B cell (primary cell): ENCODE measurements around the gene ZWINT. TPM values are rescaled to one million over a fixed set of nuclear protein-coding genes. Genes with fewer than 3 reads are reported as not detected.

Experiments used
- ATAC-seq: fragments of 200-7000 bp; cut with Tn5 transposase; one replicate; pipeline ENCODE4 v1.10.0; 2021; ENCODE audit warnings: low read depth, mild to moderate bottlenecking, moderate number of reproducible peaks, moderate library complexity
- CTCF ChIA-PET: fragments of 350-600 bp; sonication (Branson Sonifier 250); formaldehyde crosslinking; loops from one replicate; lab custom pipeline; 2021; ENCODE audit warnings: antibody characterized with exemption, inconsistent platforms; lab: Charles Lee
- POLR2A ChIA-PET: fragments of 350-600 bp; sonication (Branson Sonifier 250); formaldehyde crosslinking; loops from one replicate; lab custom pipeline; 2021; ENCODE audit warnings: antibody characterized with exemption; lab: Charles Lee
- DNase-seq: peaks from one replicate; pipeline ENCODE4 v3.0.0; 2013
- H2AFZ ChIP-seq: 2 replicates; pipeline ENCODE4 v1.6.1; 2012; ENCODE audit warnings: mild to moderate bottlenecking, low read depth, low read length; ENCODE audit not compliant: insufficient read depth, poor library complexity, severe bottlenecking
- H3K27ac ChIP-seq, 2 donors: 1 replicate in 1 of 2; 2 replicates in 1 of 2; pipeline ENCODE4 v1.5.1; 2012 to 2013; ENCODE audit warnings: low read length in 2 of 2, mild to moderate bottlenecking in 2 of 2, moderate library complexity in 1 of 2
- H3K27me3 ChIP-seq, 4 experiments: fragments of 200-600 bp in 1 of 4; sonication (generic) in 1 of 4; replicated peaks in 1 of 4; 1 replicate in 2 of 4; 2 replicates in 2 of 4; pipeline versions ENCODE4 v1.6.1 to v1.7.0; 2013 to 2016; ENCODE audit warnings: low read length in 3 of 4, mild to moderate bottlenecking in 2 of 4, mixed read lengths in 1 of 4, moderate library complexity in 1 of 4; ENCODE audit not compliant: insufficient read depth in 4 of 4, control insufficient read depth in 3 of 4; ENCODE audit errors: control extremely low read depth in 1 of 4
- H3K36me3 ChIP-seq, 2 experiments: replicated peaks in 1 of 2; 1 replicate in 1 of 2; 2 replicates in 1 of 2; pipeline versions ENCODE4 v1.6.1 to v1.7.1; 2013; ENCODE audit warnings: low read length in 1 of 2; ENCODE audit not compliant: insufficient read depth in 2 of 2, control insufficient read depth in 1 of 2; ENCODE audit errors: control extremely low read depth in 1 of 2, extremely low read depth in 1 of 2
- H3K4me1 ChIP-seq, 2 donors: fragments of 200-600 bp in 1 of 2; sonication (generic) in 1 of 2; 1 replicate in 1 of 2; 2 replicates in 1 of 2; pipeline versions ENCODE4 v1.5.1 to v1.6.1; 2013 to 2017; ENCODE audit warnings: low read length in 2 of 2; ENCODE audit not compliant: control insufficient read depth in 2 of 2, insufficient read depth in 2 of 2
- H3K4me2 ChIP-seq: replicated peaks from 2 replicates; pipeline ENCODE3; 2012; ENCODE audit warnings: mild to moderate bottlenecking, low read depth, low read length; ENCODE audit not compliant: poor library complexity, severe bottlenecking
- H3K4me3 ChIP-seq, 5 experiments: fragments of 200-600 bp in 1 of 5; sonication (generic) in 1 of 5; 1 replicate in 3 of 5; 2 replicates in 2 of 5; pipeline versions ENCODE4 v1.5.1 to v1.7.0; 2011 to 2016; ENCODE audit warnings: low read length in 4 of 5, mild to moderate bottlenecking in 4 of 5, low read depth in 2 of 5, control low read depth in 1 of 5, moderate library complexity in 1 of 5; ENCODE audit not compliant: insufficient read depth in 1 of 5; ENCODE audit errors: control extremely low read depth in 1 of 5, extremely low read depth in 1 of 5
- H3K79me2 ChIP-seq: fragments of 200-600 bp; sonication (generic); one replicate; pipeline ENCODE4 v1.6.0; 2016; ENCODE audit warnings: low read length; ENCODE audit not compliant: control insufficient read depth, insufficient read depth
- H3K9ac ChIP-seq: fragments of 200-600 bp; sonication (generic); 2 replicates; pipeline ENCODE4 v1.6.1; 2017; ENCODE audit warnings: mild to moderate bottlenecking, low read length, moderate library complexity
- H3K9me3 ChIP-seq, 3 donors: one replicate each; pipeline versions ENCODE4 v1.6.1 to v1.7.1; 2013; ENCODE audit warnings: low read length in 2 of 3; ENCODE audit not compliant: control insufficient read depth in 2 of 3, insufficient read depth in 1 of 3; ENCODE audit errors: control extremely low read depth in 1 of 3
- H4K20me1 ChIP-seq: 2 replicates; pipeline ENCODE4 v1.6.0; 2012; ENCODE audit warnings: mild to moderate bottlenecking, low read length; ENCODE audit not compliant: insufficient read depth, control insufficient read depth, poor library complexity, severe bottlenecking
- H3K27ac Mint-ChIP-seq: one replicate; pipeline ENCODE4 v1.8.0; 2021; ENCODE audit warnings: mixed read lengths
- H3K27me3 Mint-ChIP-seq: one replicate; pipeline ENCODE4 v1.8.0; 2021; ENCODE audit warnings: mixed read lengths
- H3K4me1 Mint-ChIP-seq: one replicate; pipeline ENCODE4 v1.8.0; 2021; ENCODE audit warnings: mixed read lengths
- H3K4me3 Mint-ChIP-seq: one replicate; pipeline ENCODE4 v1.8.0; 2021; ENCODE audit warnings: mixed read lengths
- H3K9me3 Mint-ChIP-seq: one replicate; pipeline ENCODE4 v1.8.0; 2022; ENCODE audit warnings: mixed read lengths; ENCODE audit not compliant: insufficient read depth
- CTCF ChIP-seq: fragments of 200-600 bp; IDR thresholded peaks from one replicate; pipeline ENCODE4 v1.8.0; 2022; ENCODE audit warnings: antibody characterized with exemption, mild to moderate bottlenecking
- EZH2 ChIP-seq: IDR thresholded peaks from 2 replicates; pipeline ENCODE4 v1.6.1; 2012; ENCODE audit warnings: borderline replicate concordance, low read depth, mild to moderate bottlenecking, moderate library complexity, low read length; ENCODE audit not compliant: insufficient read depth, poor library complexity, severe bottlenecking
- WGBS: methylation state at CpG from one replicate; pipeline ENCODE4 v1.1.5; 2013; ENCODE audit warnings: missing lambda C conversion rate; ENCODE audit not compliant: insufficient coverage; 5-methylcytosine and 5-hydroxymethylcytosine counted together
- intact Hi-C: fragments of 100-400 bp; cut with micrococcal nuclease; formaldehyde crosslinking; loops from one replicate; pipeline ENCODE4 v1.10.0; 2022
- polyA plus RNA-seq: library from polyadenylated mRNA; depleted of rRNA; stranded (reverse); fragments of >200 nt; gene quantifications from 2 replicates; pipeline ENCODE4 v1.2.3, GENCODE V29; 2012
- total RNA-seq, 2 donors: library from RNA; stranded (reverse); fragments of 120-200 nt in 1 of 2; gene quantifications; 1 replicate in 1 of 2; 2 replicates in 1 of 2; pipeline versions ENCODE4 v1.2.3 to v1.2.4, GENCODE V29; 2013 to 2022

Gene ZWINT
- total and polyA plus RNA-seq, 2 donors (not counting 1 experiment from before 2014, with no cell fraction given): 0.85 to 1.1 TPM

DNA sequence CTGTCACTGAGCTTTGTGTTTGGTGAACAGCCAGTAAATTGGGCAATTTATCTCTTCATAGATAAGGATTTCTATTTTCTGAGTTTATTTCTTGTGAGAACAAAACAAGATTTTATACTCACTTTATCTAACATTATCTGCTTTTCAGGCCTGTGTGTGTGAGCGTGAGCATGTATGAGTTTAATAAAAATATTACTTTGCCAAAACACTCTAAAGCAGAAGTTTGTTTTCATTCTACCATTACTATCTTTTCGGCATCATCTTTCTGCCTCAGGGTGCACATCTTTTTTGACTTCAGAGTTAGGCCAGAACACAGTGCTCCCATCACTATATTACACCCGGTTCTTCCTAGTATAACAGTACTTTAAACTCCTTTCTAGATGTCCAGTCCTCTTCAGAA, 13.0 kb downstream of the ZWINT start:
- Histone ChIP-seq H3K4me2 (no peak overlapping the region), H3K27me3 (no peaks in the 10 kb centered on the region), H3K9ac (no peak overlapping the region), H2AFZ (no peak overlapping the region), H3K9me3 (no peaks in the 10 kb centered on the region), H3K79me2 (no peaks in the 10 kb centered on the region), H3K36me3 (no peaks in the 10 kb centered on the region), H3K4me1 (no peaks in the 10 kb centered on the region), H3K27ac (no peak overlapping the region), H3K4me3 (no peak overlapping the region), H4K20me1 (no peaks in the 10 kb centered on the region)
- intact Hi-C loops: no loop called here
- ChIA-PET POLR2A (no interaction called here), CTCF (no interaction called here)
- 100% methylated on average over 1 of the region's 3 CpGs for WGBS
- ATAC-seq (no peak), DNase-seq (no peak)
- no peaks in the 10 kb centered on the region for H3K27me3 Mint-ChIP-seq
- no peak overlapping the region for H3K27ac Mint-ChIP-seq
- no peaks in the 10 kb centered on the region for H3K4me1 Mint-ChIP-seq
- H3K9me3 Mint-ChIP-seq: no peaks in the 10 kb centered on the region
- TF ChIP-seq EZH2 (no peak), CTCF (no peak)
- no peak overlapping the region for H3K4me3 Mint-ChIP-seq

GRCh38 chr10:56346845-56347415, 14.1 kb downstream of the ZWINT start:
- POLR2A ChIA-PET: no interaction called here

More at GRCh38 chr10:56346845-56347415, 14.1 kb downstream of the ZWINT start:
- CTCF ChIA-PET: no interaction called here
- intact Hi-C loops: no loop called here
- H3K4me2 ChIP-seq: no peak overlapping the region
- H4K20me1 ChIP-seq: no peaks in the 10 kb centered on the region
- Mint-ChIP-seq H3K4me3 (no peak overlapping the region), H3K27me3 (no peaks in the 10 kb centered on the region), H3K9me3 (no peaks in the 10 kb centered on the region), H3K27ac (no peak overlapping the region), H3K4me1 (no peaks in the 10 kb centered on the region)
- H3K9me3 ChIP-seq: no peaks in the 10 kb centered on the region
- H2AFZ ChIP-seq: no peak overlapping the region
- H3K27ac ChIP-seq: no peak overlapping the region
- H3K4me3 ChIP-seq: no peak overlapping the region
- H3K4me1 ChIP-seq: no peaks in the 10 kb centered on the region
- H3K9ac ChIP-seq: no peak overlapping the region
- no peak for ATAC-seq
- TF ChIP-seq CTCF: no peak
- H3K79me2 ChIP-seq: no peaks in the 10 kb centered on the region
- DNase-seq: no peak
- no peaks in the 10 kb centered on the region for H3K27me3 ChIP-seq
- H3K36me3 ChIP-seq: no peaks in the 10 kb centered on the region
